ENCODE data around the gene RPL34.

GRCh38 chr4:108588878-108589277 is 31.5 kb upstream of the RPL34 start:
- TF ChIP-seq CTCF (IDR thresholded peaks at IDR 0.05) = no peak
- TF ChIP-seq POLR2A (IDR thresholded peaks at IDR 0.05) = no peak

Measured in esophagus squamous epithelium (tissue), 4 donors.